ENCODE results near the gene DOHH.

GRCh38 chr19:3479177-3479833 is 21.2 kb downstream of the DOHH start:
- TF ChIP-seq ZNF624 (tag by site-specific recombination; IDR thresholded peaks at IDR 0.05), result no peak
- no peak for TF ChIP-seq CTCF (tag by site-specific recombination; IDR thresholded peaks at IDR 0.05)

All from HEK293 (cell line).